H1 (cell line): ENCODE measurements around the gene DDN. TPM values are rescaled to one million over a fixed set of nuclear protein-coding genes. Genes with fewer than 3 reads are reported as not detected.

Experiments used
- CTCF ChIA-PET: fragments of 300-600 bp; sonication (Branson Sonifier 250); formaldehyde crosslinking; loops from one replicate; lab custom pipeline; 2021; ENCODE audit not compliant: partially characterized antibody; lab: Charles Lee
- POLR2A ChIA-PET: fragments of 300-600 bp; sonication (Branson Sonifier 250); formaldehyde crosslinking; loops from one replicate; lab custom pipeline; 2021; ENCODE audit warnings: inconsistent platforms; ENCODE audit not compliant: partially characterized antibody; lab: Charles Lee
- DNase-seq, 2 experiments: peaks; one replicate each; pipeline versions ENCODE4 v3.0.0 to v3.0.0-alpha.2; 2010 to 2022; ENCODE audit warnings: low spot score in 2 of 2, low read depth in 1 of 2, mixed read lengths in 1 of 2
- FAIRE-seq: peaks from 2 replicates; lab custom pipeline; 2011; peaks lifted over from hg19 to GRCh38; lab: Jason Lieb, UNC
- H2AFZ ChIP-seq: 2 replicates; pipeline ENCODE4 v1.8.1; 2012; ENCODE audit warnings: low read length, inconsistent platforms
- H2AK5ac ChIP-seq: 2 replicates; pipeline ENCODE4 v1.6.1; 2013; ENCODE audit warnings: low read depth, low read length
- H2BK120ac ChIP-seq: replicated peaks from 2 replicates; pipeline ENCODE3; 2013; ENCODE audit warnings: low read depth, low read length, inconsistent platforms
- H2BK12ac ChIP-seq: 2 replicates; pipeline ENCODE4 v1.6.1; 2013; ENCODE audit warnings: low read depth, low read length
- H2BK15ac ChIP-seq: 2 replicates; pipeline ENCODE4 v1.6.1; 2013; ENCODE audit warnings: low read length
- H2BK20ac ChIP-seq: 2 replicates; pipeline ENCODE4 v1.6.1; 2013; ENCODE audit warnings: low read length
- H2BK5ac ChIP-seq: 2 replicates; pipeline ENCODE4 v1.6.1; 2013; ENCODE audit warnings: low read depth, low read length
- H3K14ac ChIP-seq: 2 replicates; pipeline ENCODE4 v1.6.1; 2013; ENCODE audit warnings: inconsistent platforms; ENCODE audit not compliant: insufficient read length
- H3K18ac ChIP-seq: 2 replicates; pipeline ENCODE4 v1.6.1; 2013; ENCODE audit warnings: low read length; ENCODE audit errors: extremely low read depth
- H3K23ac ChIP-seq: 2 replicates; pipeline ENCODE4 v1.6.1; 2013; ENCODE audit warnings: inconsistent platforms; ENCODE audit not compliant: insufficient read length
- H3K23me2 ChIP-seq: 2 replicates; pipeline ENCODE4 v1.6.1; 2013; ENCODE audit warnings: low read depth, low read length
- H3K27ac ChIP-seq: 2 replicates; pipeline ENCODE4 v1.6.1; 2011; ENCODE audit warnings: low read depth, low read length, inconsistent platforms
- H3K27me3 ChIP-seq, 4 experiments: replicated peaks in 1 of 4; 1 replicate in 1 of 4; 2 replicates in 3 of 4; pipeline versions ENCODE4 v1.6.1 to v1.8.1; 2011 to 2013; ENCODE audit warnings: low read length in 3 of 4, mild to moderate bottlenecking in 3 of 4, inconsistent platforms in 2 of 4, mixed read lengths in 2 of 4, moderate library complexity in 1 of 4; ENCODE audit not compliant: control insufficient read depth in 3 of 4, insufficient read depth in 3 of 4; ENCODE audit errors: extremely low read depth in 1 of 4
- H3K36me3 ChIP-seq, 4 experiments: 2 replicates each; pipeline versions ENCODE4 v1.6.1 to v1.8.1; 2011 to 2013; ENCODE audit warnings: mild to moderate bottlenecking in 4 of 4, low read length in 3 of 4, moderate library complexity in 2 of 4, control low read depth in 1 of 4, inconsistent platforms in 1 of 4; ENCODE audit not compliant: insufficient read depth in 4 of 4, control insufficient read depth in 2 of 4
- H3K4ac ChIP-seq: replicated peaks from 2 replicates; pipeline ENCODE3; 2013; ENCODE audit warnings: low read length, low read depth, mixed read lengths, inconsistent platforms; ENCODE audit not compliant: insufficient read length
- H3K4me1 ChIP-seq, 4 experiments: replicated peaks in 1 of 4; 1 replicate in 1 of 4; 2 replicates in 3 of 4; pipeline versions ENCODE4 v1.6.1 to v1.8.1; 2011 to 2013; ENCODE audit warnings: low read length in 3 of 4, inconsistent platforms in 2 of 4, mixed read lengths in 1 of 4; ENCODE audit not compliant: insufficient read depth in 4 of 4, control insufficient read depth in 3 of 4
- H3K4me2 ChIP-seq, 2 experiments: 2 replicates each; pipeline versions ENCODE4 v1.6.1 to v1.8.1; 2011 to 2013; ENCODE audit warnings: low read depth in 2 of 2, low read length in 2 of 2, control low read depth in 1 of 2, inconsistent platforms in 1 of 2, mild to moderate bottlenecking in 1 of 2; ENCODE audit not compliant: insufficient read depth in 1 of 2
- H3K4me3 ChIP-seq, 4 experiments: fragments of 200-600, 300-600 bp in 1 of 4; sonication (generic), shearing (Covaris generic), sonication (Bioruptor Twin) in 1 of 4; 2 replicates each; pipeline versions ENCODE4 v1.5.1 to v1.8.1; 2011 to 2016; ENCODE audit warnings: low read length in 4 of 4, low read depth in 3 of 4, control low read depth in 2 of 4, inconsistent platforms in 2 of 4, mild to moderate bottlenecking in 2 of 4, mixed read lengths in 1 of 4, moderate library complexity in 1 of 4; ENCODE audit not compliant: insufficient read depth in 2 of 4; ENCODE audit errors: extremely low read depth in 1 of 4
- H3K56ac ChIP-seq: replicated peaks from 2 replicates; pipeline ENCODE3; 2013; ENCODE audit warnings: low read depth, mild to moderate bottlenecking, mixed read lengths, low read length, inconsistent platforms; ENCODE audit not compliant: insufficient read length
- H3K79me1 ChIP-seq: 2 replicates; pipeline ENCODE4 v1.6.1; 2013; ENCODE audit warnings: low read depth, low read length, control low read depth
- H3K79me2 ChIP-seq, 2 experiments: 2 replicates each; pipeline versions ENCODE4 v1.6.1 to v1.8.1; 2012 to 2013; ENCODE audit warnings: low read length in 2 of 2, mild to moderate bottlenecking in 2 of 2, inconsistent platforms in 1 of 2; ENCODE audit not compliant: insufficient read depth in 2 of 2, control insufficient read depth in 1 of 2
- H3K9ac ChIP-seq, 4 experiments: replicated peaks in 1 of 4; 1 replicate in 1 of 4; 2 replicates in 3 of 4; pipeline versions ENCODE4 v1.6.1 to v1.8.1; 2011 to 2013; ENCODE audit warnings: low read depth in 3 of 4, low read length in 3 of 4, control low read depth in 2 of 4, mild to moderate bottlenecking in 2 of 4, moderate library complexity in 2 of 4, inconsistent platforms in 1 of 4; ENCODE audit errors: extremely low read depth in 1 of 4
- H3K9me3 ChIP-seq, 2 experiments: 2 replicates each; pipeline versions ENCODE4 v1.6.1 to v1.8.1; 2012 to 2013; ENCODE audit warnings: mild to moderate bottlenecking in 2 of 2, moderate library complexity in 2 of 2, control low read depth in 1 of 2, inconsistent platforms in 1 of 2, low read depth in 1 of 2, low read length in 1 of 2, mixed read lengths in 1 of 2; ENCODE audit not compliant: insufficient read depth in 2 of 2
- H4K20me1 ChIP-seq, 2 experiments: replicated peaks in 1 of 2; 2 replicates each; pipeline versions ENCODE3 to v1.8.1; 2011 to 2013; ENCODE audit warnings: inconsistent platforms in 2 of 2, low read length in 2 of 2, mild to moderate bottlenecking in 1 of 2; ENCODE audit not compliant: insufficient read depth in 2 of 2, control insufficient read depth in 1 of 2
- H4K5ac ChIP-seq: 2 replicates; pipeline ENCODE4 v1.6.1; 2013; ENCODE audit warnings: low read length, low read depth, mixed read lengths, inconsistent platforms; ENCODE audit not compliant: insufficient read length
- H4K8ac ChIP-seq: 2 replicates; pipeline ENCODE4 v1.8.0; 2013; ENCODE audit warnings: mild to moderate bottlenecking, moderate library complexity, low read length, inconsistent platforms; ENCODE audit not compliant: insufficient read depth; ENCODE audit errors: extremely low read depth
- H4K91ac ChIP-seq: replicated peaks from 2 replicates; pipeline ENCODE3; 2013; ENCODE audit warnings: low read length, mixed read lengths, inconsistent platforms; ENCODE audit not compliant: insufficient read length
- HDAC2 ChIP-seq, 2 experiments: fragments of 300-600 bp in 1 of 2; sonication (generic) in 1 of 2; IDR thresholded peaks; 2 replicates each; pipeline ENCODE4 v1.6.1; 2011 to 2012; ENCODE audit warnings: low read depth in 2 of 2, low read length in 2 of 2, mild to moderate bottlenecking in 2 of 2, moderate library complexity in 2 of 2, borderline replicate concordance in 1 of 2, inconsistent platforms in 1 of 2
- TEAD4 ChIP-seq: IDR thresholded peaks from 2 replicates; pipeline ENCODE4 v1.6.1; 2012; ENCODE audit warnings: low read depth, low read length, inconsistent platforms, mixed read lengths
- WGBS, 2 experiments: shearing (Covaris generic) in 1 of 2; methylation state at CpG; one replicate each; pipeline versions ENCODE4 v1.1.6 to v1.1.7; 2013 to 2015; ENCODE audit warnings: low lambda C conversion rate in 2 of 2, mixed read lengths in 2 of 2, inconsistent platforms in 1 of 2, low coverage in 1 of 2, missing lambda C conversion rate in 1 of 2; ENCODE audit not compliant: insufficient replicate concordance in 2 of 2, insufficient coverage in 1 of 2, insufficient read length in 1 of 2; ENCODE audit errors: extremely low coverage in 1 of 2, missing lambda C conversion rate in 1 of 2; 5-methylcytosine and 5-hydroxymethylcytosine counted together
- polyA plus RNA-seq, 7 experiments: library from polyadenylated mRNA; depleted of rRNA in 3 of 7; stranded (reverse) in 5 of 7; unstranded in 2 of 7; fragments of >200 nt in 5 of 7; fragments of 200-250 nt in 2 of 7; gene quantifications; 1 replicate in 5 of 7; 2 replicates in 1 of 7; 4 replicates in 1 of 7; pipeline versions ENCODE4 v1.2.1 to v1.2.3, GENCODE V29; 2011 to 2013; ENCODE audit warnings: missing spikeins in 2 of 7, mixed read lengths in 2 of 7
- total RNA-seq: library from RNA; stranded (reverse); fragmentation: NEBNext Ultra II Directional; extraction: Animal tissue kit (Norgen Biotek cat#: 25700); gene quantifications from 2 replicates; pipeline ENCODE4 v1.2.1, GENCODE V29; 2021

Gene DDN
- total and polyA plus RNA-seq, 2 of the 8 experiments (the other 6 are each of a cell fraction or from before 2014, with no cell fraction given): 0.14 to 0.30 TPM

- Histone ChIP-seq H4K5ac (no peak overlapping the region), H2BK15ac (no peak overlapping the region), H3K9me3 (no peaks in the 10 kb centered on the region), H3K4me1 (no peaks in the 10 kb centered on the region), H3K4ac (no peak overlapping the region), H3K36me3 (peaks cover 55 to 87% (median 84%) of the 10 kb centered on the region in 4 experiments), H3K23ac (no peak overlapping the region), H3K79me2 (no peaks in the 10 kb centered on the region), H3K79me1 (no peaks in the 10 kb centered on the region; the same call in 1 of the 2 replicates), H4K20me1 (peaks cover 21 to 37% of the 10 kb centered on the region in 2 experiments), H2BK12ac (no peak overlapping the region), H2AK5ac (no peak overlapping the region), H4K8ac (no peak overlapping the region; the same call in 1 of the 2 replicates), H3K23me2 (no peaks in the 10 kb centered on the region), H3K9ac (no peak overlapping the region), H3K4me2 (no peak overlapping the region), H2BK120ac (no peak overlapping the region), H2AFZ (no peak overlapping the region), H3K4me3 (no peak overlapping the region), H3K56ac (no peak overlapping the region), H2BK20ac (no peak overlapping the region), H3K18ac (no peak overlapping the region), H3K27ac (no peak overlapping the region), H3K27me3 (no peaks in the 10 kb centered on the region), H2BK5ac (no peak overlapping the region), H4K91ac (no peak overlapping the region), H3K14ac (no peak overlapping the region)
- 91% methylated on average over 12 of the region's 12 CpGs; no CpG with 5 or more reads in 1 of the 2 experiments for WGBS, 2 experiments
- POLR2A ChIA-PET: interaction anchor here (2.3 to 21.2 kb wide), 3 partner anchors 9 to 59 kb away, joined by 5 to 339 read pairs (median 13); no protein-coding TSS in a partner anchor
- FAIRE-seq: no peak
- DNase-seq: no peak
- CTCF ChIA-PET: interaction anchor here (1.2 to 9.1 kb wide), 6 partner anchors 8 to 43 kb away, joined by 3 to 126 read pairs (median 29); no protein-coding TSS in a partner anchor
- TF ChIP-seq HDAC2 (IDR thresholded peaks at IDR 0.05; ENCODE audit: borderline replicate concordance in 1 of 2, low read depth in 2 of 2, low read length in 2 of 2) (no peak), TEAD4 (no peak)
Measured at GRCh38 chr12:49046129-49046895, 47.1 kb upstream of the DDN start.
